DND-41 (cell line): ENCODE measurements around the gene MAPKBP1.

ENCODE experiments used
- ATAC-seq: fragments of 200-7000 bp; cut with Tn5 transposase; 3 replicates; pipeline ENCODE4 v1.9.1; 2021; ENCODE audit warnings: low read depth; ENCODE audit not compliant: insufficient read depth
- DNase-seq: peaks from one replicate; pipeline ENCODE4 v3.0.0-alpha.2; 2020
- H2AFZ ChIP-seq: 2 replicates; pipeline ENCODE4 v1.6.0; 2012; ENCODE audit warnings: low read depth, low read length
- H3K27ac ChIP-seq: 2 replicates; pipeline ENCODE4 v1.5.1; 2012; ENCODE audit warnings: low read length, inconsistent platforms
- H3K27me3 ChIP-seq: fragments of 200-600 bp; sonication (generic); 2 replicates; pipeline ENCODE4 v1.6.0; 2012; ENCODE audit warnings: low read length, mild to moderate bottlenecking, inconsistent platforms; ENCODE audit not compliant: insufficient read depth, poor library complexity
- H3K36me3 ChIP-seq: 2 replicates; pipeline ENCODE4 v1.5.1; 2012; ENCODE audit warnings: low read length, inconsistent platforms; ENCODE audit not compliant: insufficient read depth
- H3K4me1 ChIP-seq: 2 replicates; pipeline ENCODE4 v1.5.1; 2012; ENCODE audit warnings: mild to moderate bottlenecking, low read length; ENCODE audit not compliant: insufficient read depth
- H3K4me2 ChIP-seq: 2 replicates; pipeline ENCODE4 v1.6.0; 2012; ENCODE audit warnings: mild to moderate bottlenecking, moderate library complexity, low read length, inconsistent platforms; ENCODE audit not compliant: insufficient read depth
- H3K4me3 ChIP-seq, 2 experiments: fragments of 200-600 bp in 1 of 2; shearing (Covaris generic) in 1 of 2; 2 replicates each; pipeline ENCODE4 v1.5.1; 2012 to 2016; ENCODE audit warnings: inconsistent platforms in 2 of 2, low read length in 2 of 2, mild to moderate bottlenecking in 2 of 2, low read depth in 1 of 2, moderate library complexity in 1 of 2
- H3K79me2 ChIP-seq: 2 replicates; pipeline ENCODE4 v1.6.0; 2012; ENCODE audit warnings: low read length, inconsistent platforms; ENCODE audit not compliant: insufficient read depth
- H3K9ac ChIP-seq: 2 replicates; pipeline ENCODE4 v1.6.0; 2012; ENCODE audit warnings: low read depth, mild to moderate bottlenecking, inconsistent platforms, low read length, moderate library complexity
- H3K9me3 ChIP-seq: 2 replicates; pipeline ENCODE4 v1.5.1; 2012; ENCODE audit warnings: low read length, moderate library complexity, mild to moderate bottlenecking, inconsistent platforms; ENCODE audit not compliant: insufficient read depth, severe bottlenecking
- H4K20me1 ChIP-seq: 2 replicates; pipeline ENCODE4 v1.6.0; 2012; ENCODE audit warnings: low read length; ENCODE audit not compliant: insufficient read depth
- EZH2 ChIP-seq: IDR thresholded peaks from 3 replicates; pipeline ENCODE4 v1.6.1; 2012; ENCODE audit warnings: borderline replicate concordance, low read depth, mild to moderate bottlenecking, moderate library complexity, low read length, inconsistent platforms; ENCODE audit not compliant: severe bottlenecking
- TF ChIP-seq, protein P1 (sequence below): IDR thresholded peaks from 2 replicates; pipeline ENCODE4 v1.5.1; 2012; ENCODE audit warnings: borderline replicate concordance, low read length, moderate library complexity, mild to moderate bottlenecking; ENCODE audit not compliant: poor library complexity, severe bottlenecking; ENCODE audit errors: extremely low read depth

MAPKBP1 gene

DNA sequence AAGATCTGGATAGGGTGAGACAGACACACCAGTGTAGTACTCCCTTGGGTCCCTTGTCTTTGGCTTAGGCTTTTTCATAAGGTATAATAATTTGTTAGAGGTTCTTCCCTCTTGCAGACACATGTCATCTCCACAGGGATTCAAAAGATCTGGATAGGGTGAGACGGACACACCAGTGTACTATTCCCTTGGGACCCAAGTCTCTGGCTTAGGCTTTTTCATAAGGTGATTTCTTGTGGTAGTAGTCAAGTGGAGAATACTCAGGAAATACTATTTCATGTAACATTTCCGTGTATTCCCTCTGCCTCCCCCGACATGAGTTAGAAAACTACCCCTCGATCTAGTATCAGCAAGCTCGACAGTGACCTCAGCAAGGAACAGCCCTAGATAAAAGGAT lies 954 bp upstream of the MAPKBP1 start:
- Histone ChIP-seq H3K27ac (peak overlapping the region; percentile 68), H3K4me2 (peak overlapping the region; percentile 95), H3K9me3 (no peaks in the 10 kb centered on the region), H3K4me3 (peak overlapping the region in 1 of 2 experiments; percentile 92; a peak in 2 of 4 replicates), H2AFZ (peak overlapping the region; percentile 64; the same call in 1 of the 2 replicates), H3K27me3 (no peaks in the 10 kb centered on the region), H3K79me2 (peaks cover 33% of the 10 kb centered on the region), H4K20me1 (no peaks in the 10 kb centered on the region), H3K36me3 (no peaks in the 10 kb centered on the region; the same call in 1 of the 2 replicates), H3K9ac (peak overlapping the region; percentile 73), H3K4me1 (peaks cover 50% of the 10 kb centered on the region)
- no peak for ATAC-seq
- TF ChIP-seq EZH2, result no peak
- TF ChIP-seq, protein P1, sequence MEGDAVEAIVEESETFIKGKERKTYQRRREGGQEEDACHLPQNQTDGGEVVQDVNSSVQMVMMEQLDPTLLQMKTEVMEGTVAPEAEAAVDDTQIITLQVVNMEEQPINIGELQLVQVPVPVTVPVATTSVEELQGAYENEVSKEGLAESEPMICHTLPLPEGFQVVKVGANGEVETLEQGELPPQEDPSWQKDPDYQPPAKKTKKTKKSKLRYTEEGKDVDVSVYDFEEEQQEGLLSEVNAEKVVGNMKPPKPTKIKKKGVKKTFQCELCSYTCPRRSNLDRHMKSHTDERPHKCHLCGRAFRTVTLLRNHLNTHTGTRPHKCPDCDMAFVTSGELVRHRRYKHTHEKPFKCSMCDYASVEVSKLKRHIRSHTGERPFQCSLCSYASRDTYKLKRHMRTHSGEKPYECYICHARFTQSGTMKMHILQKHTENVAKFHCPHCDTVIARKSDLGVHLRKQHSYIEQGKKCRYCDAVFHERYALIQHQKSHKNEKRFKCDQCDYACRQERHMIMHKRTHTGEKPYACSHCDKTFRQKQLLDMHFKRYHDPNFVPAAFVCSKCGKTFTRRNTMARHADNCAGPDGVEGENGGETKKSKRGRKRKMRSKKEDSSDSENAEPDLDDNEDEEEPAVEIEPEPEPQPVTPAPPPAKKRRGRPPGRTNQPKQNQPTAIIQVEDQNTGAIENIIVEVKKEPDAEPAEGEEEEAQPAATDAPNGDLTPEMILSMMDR, result no peak
- DNase-seq, result no peak

GRCh38 chr15:41773729-41774061 lies 589 bp upstream of the MAPKBP1 start:
- no peaks in the 10 kb centered on the region for H4K20me1 ChIP-seq
- H3K36me3 ChIP-seq, result no peaks in the 10 kb centered on the region; the same call in 1 of the 2 replicates
- TF ChIP-seq, protein P1, result no peak
- TF ChIP-seq EZH2, result no peak
- H3K9me3 ChIP-seq, result no peaks in the 10 kb centered on the region
- H3K9ac ChIP-seq, result peak overlapping the region; percentile 73
- H2AFZ ChIP-seq, result peak overlapping the region; percentile 64
- peaks cover 51% of the 10 kb centered on the region for H3K4me1 ChIP-seq
- H3K27me3 ChIP-seq, result no peaks in the 10 kb centered on the region
- H3K79me2 ChIP-seq, result peaks cover 37% of the 10 kb centered on the region
- peak overlapping the region; percentile 95 for H3K4me2 ChIP-seq
- ATAC-seq, result no peak
- peak overlapping the region; percentile 41 to 92; a peak in 3 of 4 replicates for H3K4me3 ChIP-seq
- no peak for DNase-seq
- peak overlapping the region; percentile 68 for H3K27ac ChIP-seq

- peak overlapping the region; percentile 41 to 92 for H3K4me3 ChIP-seq
- H3K4me2 ChIP-seq, result peak overlapping the region; percentile 95
- H3K27me3 ChIP-seq, result no peaks in the 10 kb centered on the region
- TF ChIP-seq, protein P1, result no peak
- no peak for TF ChIP-seq EZH2
- peak overlapping the region; percentile 68 for H3K27ac ChIP-seq
- no peaks in the 10 kb centered on the region for H4K20me1 ChIP-seq
- ATAC-seq (no peak), DNase-seq (no peak)
- peaks cover 43% of the 10 kb centered on the region for H3K79me2 ChIP-seq
- peak overlapping the region; percentile 88 for H2AFZ ChIP-seq
- no peaks in the 10 kb centered on the region; the same call in 1 of the 2 replicates for H3K36me3 ChIP-seq
- H3K9me3 ChIP-seq, result no peaks in the 10 kb centered on the region
- peak overlapping the region; percentile 73 for H3K9ac ChIP-seq
- peaks cover 51% of the 10 kb centered on the region for H3K4me1 ChIP-seq
These were observed 666 bp downstream of the MAPKBP1 start for GRCh38 chr15:41774882-41775417.

DNA sequence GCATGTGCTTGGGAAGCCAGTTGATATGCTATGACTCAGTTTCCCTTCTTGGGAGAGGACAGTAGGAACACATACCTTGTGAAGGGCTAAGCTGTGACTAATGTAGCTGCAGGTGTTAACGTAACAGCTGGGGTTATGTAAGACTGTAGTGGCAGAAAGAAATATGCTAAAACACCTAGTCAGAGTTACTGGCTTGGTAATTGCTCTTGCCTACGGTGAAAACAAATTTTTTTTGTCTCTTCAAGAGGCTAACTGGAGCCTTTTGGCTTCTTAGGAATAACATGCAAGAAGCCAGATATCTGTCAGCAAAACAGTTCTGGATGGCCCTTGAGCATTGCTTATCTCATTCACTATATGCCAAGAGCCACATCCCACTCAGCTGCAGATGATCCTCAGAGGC lies 1.4 kb downstream of the MAPKBP1 start:
- H2AFZ ChIP-seq, result peak overlapping the region; percentile 88; the same call in 1 of the 2 replicates
- peak overlapping the region; percentile 73 for H3K9ac ChIP-seq
- no peaks in the 10 kb centered on the region for H3K9me3 ChIP-seq
- H3K79me2 ChIP-seq, result peaks cover 48% of the 10 kb centered on the region
- peak overlapping the region; percentile 68 for H3K27ac ChIP-seq
- no peaks in the 10 kb centered on the region for H3K27me3 ChIP-seq
- no peaks in the 10 kb centered on the region for H4K20me1 ChIP-seq
- peak overlapping the region; percentile 95 for H3K4me2 ChIP-seq
- H3K36me3 ChIP-seq, result no peaks in the 10 kb centered on the region; the same call in 1 of the 2 replicates
- peak overlapping the region; percentile 41 to 92; a peak in 3 of 4 replicates for H3K4me3 ChIP-seq
- no peak for TF ChIP-seq EZH2
- TF ChIP-seq, protein P1, result no peak
- DNase-seq (no peak), ATAC-seq (no peak)
- peaks cover 51% of the 10 kb centered on the region for H3K4me1 ChIP-seq
